Measurements from ENCODE around the gene BRI3BP.

The BRI3BP gene

GRCh38 chr12:125068391-125068790 is 74.9 kb downstream of the BRI3BP start:
- TF ChIP-seq EZH2phosphoT487 (IDR thresholded peaks at IDR 0.05; ENCODE audit: low read length) (no peak), EZH2 (optimal IDR thresholded peaks at IDR 0.05; ENCODE audit: low read depth, low read length) (no peak)
- TF ChIP-seq, protein P1, sequence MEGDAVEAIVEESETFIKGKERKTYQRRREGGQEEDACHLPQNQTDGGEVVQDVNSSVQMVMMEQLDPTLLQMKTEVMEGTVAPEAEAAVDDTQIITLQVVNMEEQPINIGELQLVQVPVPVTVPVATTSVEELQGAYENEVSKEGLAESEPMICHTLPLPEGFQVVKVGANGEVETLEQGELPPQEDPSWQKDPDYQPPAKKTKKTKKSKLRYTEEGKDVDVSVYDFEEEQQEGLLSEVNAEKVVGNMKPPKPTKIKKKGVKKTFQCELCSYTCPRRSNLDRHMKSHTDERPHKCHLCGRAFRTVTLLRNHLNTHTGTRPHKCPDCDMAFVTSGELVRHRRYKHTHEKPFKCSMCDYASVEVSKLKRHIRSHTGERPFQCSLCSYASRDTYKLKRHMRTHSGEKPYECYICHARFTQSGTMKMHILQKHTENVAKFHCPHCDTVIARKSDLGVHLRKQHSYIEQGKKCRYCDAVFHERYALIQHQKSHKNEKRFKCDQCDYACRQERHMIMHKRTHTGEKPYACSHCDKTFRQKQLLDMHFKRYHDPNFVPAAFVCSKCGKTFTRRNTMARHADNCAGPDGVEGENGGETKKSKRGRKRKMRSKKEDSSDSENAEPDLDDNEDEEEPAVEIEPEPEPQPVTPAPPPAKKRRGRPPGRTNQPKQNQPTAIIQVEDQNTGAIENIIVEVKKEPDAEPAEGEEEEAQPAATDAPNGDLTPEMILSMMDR (IDR thresholded peaks at IDR 0.05; ENCODE audit: low read length) = no peak
- no peak for DNase-seq
- no peak overlapping the region for H3K27ac ChIP-seq (ENCODE audit: low read length)

DNA sequence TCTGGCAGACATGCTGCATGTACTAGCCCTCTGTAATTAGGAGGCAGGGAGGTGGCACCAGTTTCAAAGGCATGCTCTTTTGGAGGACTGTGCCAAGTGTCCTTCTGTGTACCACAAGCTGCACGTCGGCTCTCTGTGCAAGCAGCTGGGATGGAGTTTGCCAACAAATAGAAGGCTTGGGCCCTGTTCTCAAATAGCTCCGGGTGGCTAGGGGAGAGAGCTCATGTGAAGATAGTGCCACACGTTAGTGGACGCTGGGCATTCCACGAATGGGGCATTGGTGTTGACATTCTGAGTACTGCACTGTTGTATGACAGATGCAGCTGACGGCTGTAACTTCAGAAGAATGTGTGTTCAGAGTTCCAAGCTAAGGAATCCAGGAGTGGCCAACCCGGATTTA is 76.2 kb downstream of the BRI3BP start:
- no peaks in the 10 kb centered on the region for H3K9me3 ChIP-seq (replicated peaks; ENCODE audit: insufficient read depth, low read length)
- H3K9me2 ChIP-seq (replicated peaks; ENCODE audit: insufficient read depth, low read length) = no peaks in the 10 kb centered on the region
- no peak overlapping the region for H3K9ac ChIP-seq (ENCODE audit: low read length)
- peaks cover 24% of the 10 kb centered on the region for H3K79me2 ChIP-seq (ENCODE audit: low read length)
- H3K36me3 ChIP-seq (replicated peaks; ENCODE audit: insufficient read depth, low read length) = no peaks in the 10 kb centered on the region
- no peaks in the 10 kb centered on the region for H4K20me1 ChIP-seq (ENCODE audit: insufficient read depth, low read length)
- H2AFZ ChIP-seq (ENCODE audit: low read length) = no peak overlapping the region
- H3F3A ChIP-seq (ENCODE audit: insufficient read depth, low read length) = no peaks in the 10 kb centered on the region
- no peaks in the 10 kb centered on the region for H3K4me1 ChIP-seq (ENCODE audit: low read length)
- no peak for TF ChIP-seq EZH2phosphoT487 (IDR thresholded peaks at IDR 0.05; ENCODE audit: low read length)
- TF ChIP-seq EZH2 (optimal IDR thresholded peaks at IDR 0.05; ENCODE audit: low read depth, low read length) = no peak
- TF ChIP-seq, protein P1 (IDR thresholded peaks at IDR 0.05; ENCODE audit: low read length) = no peak
- H3K27ac ChIP-seq (ENCODE audit: low read length) = no peak overlapping the region
- no peak overlapping the region for H3K4me3 ChIP-seq (ENCODE audit: low read length)
- H3K4me2 ChIP-seq (ENCODE audit: low read depth, low read length) = no peak overlapping the region
- no peak for DNase-seq
- no peaks in the 10 kb centered on the region for H3K27me3 ChIP-seq (replicated peaks; ENCODE audit: insufficient read depth, low read length)

More at GRCh38 chr12:125068391-125068790, 74.9 kb downstream of the BRI3BP start:
- Histone ChIP-seq H4K20me1 (ENCODE audit: insufficient read depth, low read length) (no peaks in the 10 kb centered on the region), H2AFZ (ENCODE audit: low read length) (no peak overlapping the region), H3K79me2 (ENCODE audit: low read length) (peaks cover 24% of the 10 kb centered on the region), H3K9me3 (replicated peaks; ENCODE audit: insufficient read depth, low read length) (no peaks in the 10 kb centered on the region), H3K4me3 (ENCODE audit: low read length) (no peak overlapping the region), H3K9me2 (replicated peaks; ENCODE audit: insufficient read depth, low read length) (no peaks in the 10 kb centered on the region), H3K4me2 (ENCODE audit: low read depth, low read length) (no peak overlapping the region), H3F3A (ENCODE audit: insufficient read depth, low read length) (no peaks in the 10 kb centered on the region), H3K27me3 (replicated peaks; ENCODE audit: insufficient read depth, low read length) (no peaks in the 10 kb centered on the region), H3K9ac (ENCODE audit: low read length) (no peak overlapping the region), H3K4me1 (ENCODE audit: low read length) (no peaks in the 10 kb centered on the region), H3K36me3 (replicated peaks; ENCODE audit: insufficient read depth, low read length) (no peaks in the 10 kb centered on the region)

- H4K20me1 ChIP-seq (ENCODE audit: insufficient read depth, low read length) = no peaks in the 10 kb centered on the region
- H3K4me3 ChIP-seq (ENCODE audit: low read length) = no peak overlapping the region
- no peaks in the 10 kb centered on the region for H3K9me2 ChIP-seq (replicated peaks; ENCODE audit: insufficient read depth, low read length)
- no peak overlapping the region for H2AFZ ChIP-seq (ENCODE audit: low read length)
- no peaks in the 10 kb centered on the region for H3K27me3 ChIP-seq (replicated peaks; ENCODE audit: insufficient read depth, low read length)
- H3F3A ChIP-seq (ENCODE audit: insufficient read depth, low read length) = no peaks in the 10 kb centered on the region
- H3K79me2 ChIP-seq (ENCODE audit: low read length) = peaks cover 24% of the 10 kb centered on the region
- H3K4me2 ChIP-seq (ENCODE audit: low read depth, low read length) = no peak overlapping the region
- no peak overlapping the region for H3K9ac ChIP-seq (ENCODE audit: low read length)
- no peaks in the 10 kb centered on the region for H3K4me1 ChIP-seq (ENCODE audit: low read length)
- H3K36me3 ChIP-seq (replicated peaks; ENCODE audit: insufficient read depth, low read length) = no peaks in the 10 kb centered on the region
- H3K27ac ChIP-seq (ENCODE audit: low read length) = no peak overlapping the region
- no peak for DNase-seq
- TF ChIP-seq EZH2phosphoT487 (IDR thresholded peaks at IDR 0.05; ENCODE audit: low read length) (no peak), EZH2 (optimal IDR thresholded peaks at IDR 0.05; ENCODE audit: low read depth, low read length) (no peak)
- TF ChIP-seq, protein P1 (IDR thresholded peaks at IDR 0.05; ENCODE audit: low read length) = no peak
- H3K9me3 ChIP-seq (replicated peaks; ENCODE audit: insufficient read depth, low read length) = no peaks in the 10 kb centered on the region
Measured at GRCh38 chr12:125070112-125070511, 76.7 kb downstream of the BRI3BP start.

Measured in MM.1S (cell line).